Astrocyte of the cerebellum (primary cell): Measurements from ENCODE around the gene IGF1R.
"Not testable (repeated sequence)": the region's sequence is repeated elsewhere in the genome, so short reads cannot be mapped to it uniquely, and the experiment has no call there.

Source experiments
- DNase-seq: peaks from one replicate; pipeline ENCODE4 v3.0.0-alpha.2; 2011; ENCODE audit warnings: low read depth
- H3K4me3 ChIP-seq: 2 replicates; pipeline ENCODE4 v1.5.1; 2011; ENCODE audit warnings: mild to moderate bottlenecking, low read depth, low read length, moderate library complexity
- CTCF ChIP-seq: IDR thresholded peaks from 2 replicates; pipeline ENCODE4 v1.5.1; 2012; ENCODE audit warnings: low read length, low read depth, moderate library complexity, mild to moderate bottlenecking; ENCODE audit errors: missing control alignments
- in situ Hi-C: cut with HindIII; loops from 2 replicates; pipeline ENCODE4 v1.10.0; 2017; ENCODE audit warnings: low sequenced_read_pairs

Gene IGF1R

GRCh38 chr15:98997312-98997711 is 349.0 kb downstream of the IGF1R start:
- no peak for DNase-seq
- no peak for TF ChIP-seq CTCF
- H3K4me3 ChIP-seq, result no peak overlapping the region
- in situ Hi-C loops, result loop anchor here (5.0 kb wide), 1 partner anchor 50 kb away; no protein-coding TSS in a partner anchor

GRCh38 chr15:98997755-98998154 is 349.4 kb downstream of the IGF1R start:
- no peak overlapping the region for H3K4me3 ChIP-seq
- TF ChIP-seq CTCF, result no peak
- in situ Hi-C loops, result loop anchor here (5.0 kb wide), 1 partner anchor 50 kb away; no protein-coding TSS in a partner anchor
- no peak for DNase-seq

GRCh38 chr15:98998279-98998678 is 349.9 kb downstream of the IGF1R start:
- no peak overlapping the region for H3K4me3 ChIP-seq
- no peak for DNase-seq
- in situ Hi-C loops, result loop anchor here (5.0 kb wide), 1 partner anchor 51 kb away; no protein-coding TSS in a partner anchor
- no peak for TF ChIP-seq CTCF

- no peak for TF ChIP-seq CTCF
- H3K4me3 ChIP-seq, result no peak overlapping the region
- in situ Hi-C loops, result loop anchor here (5.0 kb wide), 1 partner anchor 52 kb away; no protein-coding TSS in a partner anchor
- no peak for DNase-seq
Observed at GRCh38 chr15:98999233-98999632, 350.9 kb downstream of the IGF1R start.

- in situ Hi-C loops, result no loop called here
- TF ChIP-seq CTCF, result no peak
- H3K4me3 ChIP-seq, result no peak overlapping the region
- DNase-seq, result no peak
Observed at GRCh38 chr15:99002226-99002625, 353.9 kb downstream of the IGF1R start.

GRCh38 chr15:99003317-99003716 is 355.0 kb downstream of the IGF1R start:
- H3K4me3 ChIP-seq, DNase-seq, in situ Hi-C loops: not testable (repeated sequence)

- in situ Hi-C loops, DNase-seq, H3K4me3 ChIP-seq: not testable (repeated sequence)
Observed at GRCh38 chr15:99004998-99005974, 356.9 kb downstream of the IGF1R start.
